ENCODE results near the gene OLFM2. TPM values are rescaled to one million over a fixed set of nuclear protein-coding genes. Genes with fewer than 3 reads are reported as not detected.

OLFM2 gene
- total and polyA plus RNA-seq, 2 experiments from 2014 or later = 58.1 to 117 TPM

GRCh38 chr19:9883764-9884163 lies 52.6 kb downstream of the OLFM2 start (continued):
- TF ChIP-seq ZNF462 (CRISPR knock-in tag; IDR thresholded peaks at IDR 0.05) (no peak), CREB1 (CRISPR knock-in tag; IDR thresholded peaks at IDR 0.05; ENCODE audit: low read depth) (no peak), EZH2 (IDR thresholded peaks at IDR 0.05; ENCODE audit: low read depth, unreplicated experiment) (no peak), NANOG (IDR thresholded peaks at IDR 0.05; ENCODE audit: borderline replicate concordance) (no peak), REST (IDR thresholded peaks at IDR 0.05; ENCODE audit: unreplicated experiment) (no peak), EZH2phosphoT487 (IDR thresholded peaks at IDR 0.05; ENCODE audit: unreplicated experiment) (no peak)
